ENCODE data around the gene EYA2. TPM values are rescaled to one million over a fixed set of nuclear protein-coding genes. Genes with fewer than 3 reads are reported as not detected.
"Not testable (repeated sequence)": the region's sequence is repeated elsewhere in the genome, so short reads cannot be mapped to it uniquely, and the experiment has no call there.

EYA2 gene
- polyA plus RNA-seq, 2 donors = 21.5 to 23.6 TPM

- H3K4me1 ChIP-seq (ENCODE audit: control insufficient read depth in 2 of 2, insufficient read depth in 2 of 2, low read length in 1 of 2) = peaks cover 0 to 6% of the 10 kb centered on the region in 2 donors
- no peaks in the 10 kb centered on the region for H3K36me3 ChIP-seq (ENCODE audit: control insufficient read depth in 2 of 2, insufficient read depth in 2 of 2, low read length in 1 of 2)
- H3K27ac ChIP-seq (ENCODE audit: low read depth in 2 of 2, low read length in 1 of 2) = no peak overlapping the region
- no peak overlapping the region for H3K4me3 ChIP-seq (ENCODE audit: low read depth in 1 of 2, low read length in 2 of 2)
- peaks cover 2 to 4% of the 10 kb centered on the region in 2 donors for H3K9me3 ChIP-seq (ENCODE audit: control insufficient read depth in 2 of 2, insufficient read depth in 1 of 2, low read depth in 1 of 2, low read length in 1 of 2)
- H3K27me3 ChIP-seq (ENCODE audit: control insufficient read depth in 1 of 2, insufficient read depth in 2 of 2, low read length in 2 of 2) = no peaks in the 10 kb centered on the region
- WGBS, 2 donors = 75 to 80% methylated on average over 2 of the region's 2 CpGs
Measured at GRCh38 chr20:46955601-46956556, 61.2 kb downstream of the EYA2 start.

- Histone ChIP-seq H3K9me3 (ENCODE audit: control insufficient read depth in 2 of 2, insufficient read depth in 1 of 2, low read depth in 1 of 2, low read length in 1 of 2) (peaks cover 2 to 4% of the 10 kb centered on the region in 2 donors), H3K27ac (ENCODE audit: low read depth in 2 of 2, low read length in 1 of 2) (peak overlapping the region; percentile 57 to 74), H3K36me3 (ENCODE audit: control insufficient read depth in 2 of 2, insufficient read depth in 2 of 2, low read length in 1 of 2) (no peaks in the 10 kb centered on the region), H3K4me3 (ENCODE audit: low read depth in 1 of 2, low read length in 2 of 2) (no peak overlapping the region), H3K4me1 (ENCODE audit: control insufficient read depth in 2 of 2, insufficient read depth in 2 of 2, low read length in 1 of 2) (peaks cover 0 to 13% of the 10 kb centered on the region in 2 donors), H3K27me3 (ENCODE audit: control insufficient read depth in 1 of 2, insufficient read depth in 2 of 2, low read length in 2 of 2) (no peaks in the 10 kb centered on the region)
- 52 to 65% methylated on average over 13 of the region's 13 CpGs for WGBS, 2 donors
Measured at GRCh38 chr20:46959081-46959692, 64.5 kb downstream of the EYA2 start.

- Histone ChIP-seq H3K27ac (ENCODE audit: low read depth in 2 of 2, low read length in 1 of 2) (peak overlapping the region; percentile 57 to 74), H3K4me3 (ENCODE audit: low read depth in 1 of 2, low read length in 2 of 2) (no peak overlapping the region), H3K9me3 (ENCODE audit: control insufficient read depth in 2 of 2, insufficient read depth in 1 of 2, low read depth in 1 of 2, low read length in 1 of 2) (peaks cover 2 to 4% of the 10 kb centered on the region in 2 donors), H3K4me1 (ENCODE audit: control insufficient read depth in 2 of 2, insufficient read depth in 2 of 2, low read length in 1 of 2) (peaks cover 0 to 13% of the 10 kb centered on the region in 2 donors), H3K36me3 (ENCODE audit: control insufficient read depth in 2 of 2, insufficient read depth in 2 of 2, low read length in 1 of 2) (no peaks in the 10 kb centered on the region), H3K27me3 (ENCODE audit: control insufficient read depth in 1 of 2, insufficient read depth in 2 of 2, low read length in 2 of 2) (no peaks in the 10 kb centered on the region)
- WGBS, 2 donors = 83 to 88% methylated on average over 9 of the region's 9 CpGs
Measured at GRCh38 chr20:46959821-46960220, 65.2 kb downstream of the EYA2 start.

- 71 to 77% methylated on average over 11 of the region's 11 CpGs for WGBS, 2 donors
- H3K4me3 ChIP-seq (ENCODE audit: low read depth in 1 of 2, low read length in 2 of 2) = no peak overlapping the region
- H3K9me3 ChIP-seq (ENCODE audit: control insufficient read depth in 2 of 2, insufficient read depth in 1 of 2, low read depth in 1 of 2, low read length in 1 of 2) = peaks cover 2 to 4% of the 10 kb centered on the region in 2 donors
- no peaks in the 10 kb centered on the region for H3K27me3 ChIP-seq (ENCODE audit: control insufficient read depth in 1 of 2, insufficient read depth in 2 of 2, low read length in 2 of 2)
- no peaks in the 10 kb centered on the region for H3K36me3 ChIP-seq (ENCODE audit: control insufficient read depth in 2 of 2, insufficient read depth in 2 of 2, low read length in 1 of 2)
- H3K27ac ChIP-seq (ENCODE audit: low read depth in 2 of 2, low read length in 1 of 2) = no peak overlapping the region
- H3K4me1 ChIP-seq (ENCODE audit: control insufficient read depth in 2 of 2, insufficient read depth in 2 of 2, low read length in 1 of 2) = peaks cover 0 to 19% of the 10 kb centered on the region in 2 donors
Measured at GRCh38 chr20:46960536-46960935, 65.9 kb downstream of the EYA2 start.

- H3K9me3 ChIP-seq (ENCODE audit: control insufficient read depth in 2 of 2, insufficient read depth in 1 of 2, low read depth in 1 of 2, low read length in 1 of 2); H3K4me3 ChIP-seq (ENCODE audit: low read depth in 1 of 2, low read length in 2 of 2); H3K27me3 ChIP-seq (ENCODE audit: control insufficient read depth in 1 of 2, insufficient read depth in 2 of 2, low read length in 2 of 2); H3K27ac ChIP-seq (ENCODE audit: low read depth in 2 of 2, low read length in 1 of 2); H3K36me3 ChIP-seq (ENCODE audit: control insufficient read depth in 2 of 2, insufficient read depth in 2 of 2, low read length in 1 of 2): not testable (repeated sequence)
- WGBS, 2 donors = 89 to 97% methylated on average over 4 of the region's 4 CpGs
- H3K4me1 ChIP-seq (ENCODE audit: control insufficient read depth in 2 of 2, insufficient read depth in 2 of 2, low read length in 1 of 2) = peaks cover 2 to 19% of the 10 kb centered on the region in 2 donors
Measured at GRCh38 chr20:46961968-46962367, 67.3 kb downstream of the EYA2 start.

GRCh38 chr20:46962452-46963195, 68.0 kb downstream of the EYA2 start:
- no peaks in the 10 kb centered on the region for H3K36me3 ChIP-seq (ENCODE audit: control insufficient read depth in 2 of 2, insufficient read depth in 2 of 2, low read length in 1 of 2)
- no peak overlapping the region for H3K4me3 ChIP-seq (ENCODE audit: low read depth in 1 of 2, low read length in 2 of 2)
- 73 to 74% methylated on average over 11 of the region's 11 CpGs for WGBS, 2 donors
- H3K4me1 ChIP-seq (ENCODE audit: control insufficient read depth in 2 of 2, insufficient read depth in 2 of 2, low read length in 1 of 2) = peaks cover 2 to 19% of the 10 kb centered on the region in 2 donors
- H3K27ac ChIP-seq (ENCODE audit: low read depth in 2 of 2, low read length in 1 of 2) = peak overlapping the region in 1 of 2 donors; percentile 81
- H3K9me3 ChIP-seq (ENCODE audit: control insufficient read depth in 2 of 2, insufficient read depth in 1 of 2, low read depth in 1 of 2, low read length in 1 of 2) = no peaks in the 10 kb centered on the region
- H3K27me3 ChIP-seq (ENCODE audit: control insufficient read depth in 1 of 2, insufficient read depth in 2 of 2, low read length in 2 of 2) = no peaks in the 10 kb centered on the region

GRCh38 chr20:46963196-46963529, 68.5 kb downstream of the EYA2 start:
- Histone ChIP-seq H3K36me3 (ENCODE audit: control insufficient read depth in 2 of 2, insufficient read depth in 2 of 2, low read length in 1 of 2) (no peaks in the 10 kb centered on the region), H3K27me3 (ENCODE audit: control insufficient read depth in 1 of 2, insufficient read depth in 2 of 2, low read length in 2 of 2) (no peaks in the 10 kb centered on the region), H3K4me1 (ENCODE audit: control insufficient read depth in 2 of 2, insufficient read depth in 2 of 2, low read length in 1 of 2) (peaks cover 2 to 19% of the 10 kb centered on the region in 2 donors), H3K27ac (ENCODE audit: low read depth in 2 of 2, low read length in 1 of 2) (peak overlapping the region; percentile 54 to 81), H3K4me3 (ENCODE audit: low read depth in 1 of 2, low read length in 2 of 2) (no peak overlapping the region), H3K9me3 (ENCODE audit: control insufficient read depth in 2 of 2, insufficient read depth in 1 of 2, low read depth in 1 of 2, low read length in 1 of 2) (no peaks in the 10 kb centered on the region)
- WGBS, 2 donors = 40 to 54% methylated on average over 3 of the region's 3 CpGs

GRCh38 chr20:46963758-46964617, 69.3 kb downstream of the EYA2 start:
- H3K27me3 ChIP-seq (ENCODE audit: control insufficient read depth in 1 of 2, insufficient read depth in 2 of 2, low read length in 2 of 2) = no peaks in the 10 kb centered on the region
- H3K36me3 ChIP-seq (ENCODE audit: control insufficient read depth in 2 of 2, insufficient read depth in 2 of 2, low read length in 1 of 2) = no peaks in the 10 kb centered on the region
- peak overlapping the region; percentile 78 to 96 for H3K27ac ChIP-seq (ENCODE audit: low read depth in 2 of 2, low read length in 1 of 2)
- WGBS, 2 donors = 54 to 61% methylated on average over 13 of the region's 13 CpGs
- H3K4me3 ChIP-seq (ENCODE audit: low read depth in 1 of 2, low read length in 2 of 2) = no peak overlapping the region
- H3K4me1 ChIP-seq (ENCODE audit: control insufficient read depth in 2 of 2, insufficient read depth in 2 of 2, low read length in 1 of 2) = peaks cover 2 to 17% of the 10 kb centered on the region in 2 donors
- H3K9me3 ChIP-seq (ENCODE audit: control insufficient read depth in 2 of 2, insufficient read depth in 1 of 2, low read depth in 1 of 2, low read length in 1 of 2) = no peaks in the 10 kb centered on the region

All from esophagus (tissue), 2 donors.